OCI-LY3 (cell line): ENCODE results near the gene PHF21B.

ENCODE experiments used
- CTCF ChIP-seq: fragments of 200-600, 300-600 bp; sonication (generic); IDR thresholded peaks from 2 replicates; pipeline ENCODE4 v1.5.1; 2014; ENCODE audit warnings: antibody characterized with exemption, low read length, low read depth
- EZH2phosphoT487 ChIP-seq: fragments of 200-600 bp; shearing (Covaris generic); IDR thresholded peaks from 2 replicates; pipeline ENCODE4 v1.6.1; 2018; ENCODE audit warnings: antibody characterized with exemption, mixed run types, low read depth

- TF ChIP-seq CTCF (no peak), EZH2phosphoT487 (no peak)
These were observed 64.8 kb downstream of the PHF21B start for GRCh38 chr22:44944883-44945601.
